NK-92 (cell line): ENCODE results near the gene DTNB.
"Not testable (repeated sequence)": the region's sequence is repeated elsewhere in the genome, so short reads cannot be mapped to it uniquely, and the experiment has no call there.

Experiments
- DNase-seq: peaks from one replicate; lab custom pipeline; 2025; ENCODE audit not compliant: unreplicated experiment; lab: John Stamatoyannopoulos, UW

DTNB gene

GRCh38 chr2:25673300-25674076, at the start of gene DTNB:
DTNB (minus strand) TSS chr2:25673577; CDS start chr2:25652660, 20,917 bp downstream.
- no peak for DNase-seq

- DNase-seq = no peak
Measured at GRCh38 chr2:25722224-25722623, 48.8 kb upstream of the DTNB start.

GRCh38 chr2:25720575-25720974, 47.2 kb upstream of the DTNB start:
- no peak for DNase-seq

GRCh38 chr2:25714740-25715139, 41.4 kb upstream of the DTNB start:
- no peak for DNase-seq

GRCh38 chr2:25712455-25712854, 39.1 kb upstream of the DTNB start:
- no peak for DNase-seq

- no peak for DNase-seq
Measured at GRCh38 chr2:25711675-25712354, 38.4 kb upstream of the DTNB start.

GRCh38 chr2:25710750-25711149, 37.4 kb upstream of the DTNB start:
- DNase-seq = no peak

GRCh38 chr2:25709349-25709748, 36.0 kb upstream of the DTNB start:
- no peak for DNase-seq

- no peak for DNase-seq
Measured at GRCh38 chr2:25707927-25708590, 34.7 kb upstream of the DTNB start.

- not testable (repeated sequence) for DNase-seq
Measured at GRCh38 chr2:25705575-25705974, 32.2 kb upstream of the DTNB start.

GRCh38 chr2:25701801-25702200, 28.4 kb upstream of the DTNB start:
- DNase-seq = no peak

GRCh38 chr2:25700221-25700660, 26.9 kb upstream of the DTNB start:
- no peak for DNase-seq

GRCh38 chr2:25699216-25699615, 25.8 kb upstream of the DTNB start:
- DNase-seq = no peak

GRCh38 chr2:25698752-25699151, 25.4 kb upstream of the DTNB start:
- DNase-seq = no peak

- DNase-seq = no peak
Measured at GRCh38 chr2:25697559-25698341, 24.4 kb upstream of the DTNB start.

- no peak for DNase-seq
Measured at GRCh38 chr2:25692737-25693445, 19.5 kb upstream of the DTNB start.

- no peak for DNase-seq
Measured at GRCh38 chr2:25692143-25692542, 18.8 kb upstream of the DTNB start.

GRCh38 chr2:25690058-25690457, 16.7 kb upstream of the DTNB start:
- no peak for DNase-seq

GRCh38 chr2:25688236-25688635, 14.9 kb upstream of the DTNB start:
- no peak for DNase-seq

- DNase-seq = no peak
Measured at GRCh38 chr2:25685741-25686140, 12.4 kb upstream of the DTNB start.
